Fibroblast of skin of back (primary cell): Measurements from ENCODE around the gene MAFF.

Source experiments
- DNase-seq: peaks from one replicate; pipeline ENCODE4 v3.0.0-alpha.2; 2013

The MAFF gene

DNA sequence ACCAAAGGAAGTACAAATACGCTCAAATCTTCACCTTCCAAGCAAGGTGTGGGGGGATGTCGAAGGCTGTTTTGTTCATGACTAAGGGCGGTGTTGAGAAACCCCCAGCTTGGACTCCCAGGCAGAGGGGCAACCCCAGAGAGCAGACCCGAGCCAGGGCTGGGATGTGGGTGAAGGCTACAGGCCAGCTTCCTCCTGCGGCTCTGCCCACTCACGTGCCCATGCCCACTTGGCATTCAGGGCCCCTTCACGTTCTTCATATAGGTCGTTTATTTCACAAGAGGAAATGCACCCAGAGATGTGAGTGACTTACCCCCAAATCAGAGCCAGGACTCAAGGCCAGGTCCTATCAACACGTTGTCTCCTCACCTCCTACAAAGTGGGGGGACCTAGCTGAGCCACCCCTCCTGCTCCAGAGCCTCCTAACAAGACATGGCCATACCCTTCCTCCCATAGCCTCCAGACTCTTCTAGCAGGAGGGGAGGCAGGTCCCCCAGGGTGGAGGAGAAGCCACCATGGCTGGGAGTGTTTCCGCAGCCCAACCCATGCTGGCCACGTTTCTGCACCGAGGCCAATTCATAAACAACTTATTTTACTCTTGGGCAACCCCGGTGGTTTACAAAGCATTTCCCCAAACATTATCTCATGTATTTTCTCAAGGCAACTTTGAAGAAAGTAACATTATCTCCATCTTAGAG, 49.0 kb downstream of the MAFF start:
- no peak for DNase-seq

DNA sequence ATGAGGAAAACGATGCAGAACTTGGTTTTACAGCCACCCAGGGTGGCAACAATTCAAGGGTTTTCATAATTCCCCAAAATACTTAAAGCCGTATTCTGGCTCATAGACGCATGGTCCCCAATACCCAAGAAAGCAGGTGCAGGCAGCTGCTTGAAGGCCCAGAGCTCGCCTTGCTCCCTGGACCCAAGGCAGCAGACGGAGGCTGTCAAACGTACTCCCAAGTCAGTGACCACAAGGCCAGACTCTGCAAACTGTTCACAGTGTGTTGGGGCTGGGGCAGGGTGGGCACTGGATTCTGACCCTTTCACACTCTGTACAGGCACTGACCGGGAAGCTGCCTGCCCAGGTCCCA, 49.5 kb downstream of the MAFF start:
- DNase-seq, result no peak

DNA sequence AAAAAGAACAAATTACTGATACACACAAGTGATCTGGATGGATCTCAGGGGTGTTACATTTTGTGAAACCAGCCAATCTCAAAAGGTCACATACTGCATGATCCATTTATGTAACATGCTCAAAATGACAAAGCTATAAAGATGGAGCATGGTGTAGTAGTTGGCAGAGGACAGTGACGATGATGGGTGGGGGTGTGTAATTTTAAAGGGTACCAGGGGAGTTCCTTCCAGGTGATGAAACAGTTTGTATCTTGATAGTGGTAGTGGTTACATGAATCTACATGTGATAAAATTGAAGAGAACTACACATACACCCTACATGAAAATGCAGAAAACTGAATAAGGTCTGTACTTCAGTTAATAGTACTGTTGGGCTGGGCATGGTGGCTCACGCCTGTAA, 53.9 kb downstream of the MAFF start:
- DNase-seq, result no peak

DNA sequence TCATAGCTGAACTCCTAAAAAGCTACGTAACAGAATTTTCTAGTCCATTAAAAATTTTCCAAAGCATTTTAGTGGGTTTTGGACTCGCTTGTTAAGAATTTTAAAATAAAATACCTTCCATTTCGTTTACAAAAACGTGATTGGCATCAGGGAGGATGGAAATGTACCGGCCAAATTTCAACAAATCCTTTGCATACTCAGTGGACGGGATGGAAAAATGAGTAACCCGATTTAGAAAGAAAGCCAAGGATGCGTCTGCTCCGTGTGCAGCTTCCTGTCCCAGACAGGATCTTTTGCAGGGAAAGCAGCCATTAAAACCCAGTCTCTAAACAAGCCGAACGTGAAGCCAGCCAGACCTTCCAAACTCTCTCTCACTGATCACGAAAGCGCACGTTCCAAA, 55.4 kb downstream of the MAFF start:
- DNase-seq, result peak; percentile 83

- no peak for DNase-seq
Measured at GRCh38 chr22:38257650-38258250, 56.0 kb downstream of the MAFF start.

DNA sequence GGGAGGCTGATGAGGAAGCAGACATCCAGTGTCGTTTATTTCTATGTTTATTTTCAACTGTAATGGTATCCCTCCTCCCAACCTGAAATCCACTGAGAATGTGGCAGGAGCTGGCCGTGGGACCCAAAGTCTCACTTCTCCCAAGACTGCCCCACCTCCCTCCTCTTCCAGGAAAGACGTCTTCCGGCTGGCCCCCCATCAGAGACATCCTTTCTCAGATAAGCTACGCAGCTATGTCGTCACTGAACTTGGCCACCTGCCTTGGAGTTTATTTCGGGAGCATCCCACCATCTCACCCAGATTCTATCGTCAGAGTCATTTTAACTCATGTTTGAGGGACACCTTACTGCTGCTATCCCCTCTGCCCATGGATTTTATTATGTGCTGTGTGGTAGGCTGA, 57.1 kb downstream of the MAFF start:
- DNase-seq, result no peak

- no peak for DNase-seq
Measured at GRCh38 chr22:38259370-38259769, 57.6 kb downstream of the MAFF start.

- DNase-seq, result no peak
Measured at GRCh38 chr22:38260761-38261681, 59.2 kb downstream of the MAFF start.

DNA sequence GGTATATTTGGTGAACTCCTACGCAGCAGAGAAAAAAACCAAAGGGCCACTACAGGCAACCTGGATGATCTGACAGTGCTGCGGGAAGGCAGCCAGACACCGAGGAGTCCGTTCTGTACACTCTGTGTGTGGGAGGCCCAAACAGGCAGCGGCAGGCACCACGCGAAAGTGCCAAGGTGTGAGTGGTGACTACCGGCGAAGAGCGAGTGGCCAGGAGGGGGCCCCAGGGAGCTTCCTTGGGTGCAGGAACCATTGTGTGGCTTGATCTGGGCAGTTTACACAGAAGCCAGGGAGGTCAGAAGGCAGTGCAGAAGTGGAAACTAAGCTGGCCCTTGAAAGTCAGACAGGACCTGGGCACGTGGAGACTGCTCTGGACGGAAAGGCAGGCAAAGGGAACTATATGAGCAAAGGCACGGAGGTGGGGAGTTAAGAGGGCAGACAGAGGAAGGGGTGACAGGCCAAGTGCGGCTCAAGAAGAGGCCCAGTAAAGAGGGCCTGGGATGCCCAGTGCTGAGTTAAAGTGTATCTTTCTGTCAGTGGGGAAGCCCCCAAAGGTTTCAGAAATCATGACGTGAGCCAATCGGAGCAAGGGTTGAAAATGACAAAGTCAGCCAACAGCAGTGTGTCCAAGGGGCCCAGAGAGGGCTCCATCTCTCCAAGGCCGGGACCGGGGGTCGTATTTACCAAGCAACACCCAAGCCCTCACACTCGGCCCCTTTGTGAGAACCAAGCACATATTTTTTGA, 60.4 kb downstream of the MAFF start:
- DNase-seq, result no peak

DNA sequence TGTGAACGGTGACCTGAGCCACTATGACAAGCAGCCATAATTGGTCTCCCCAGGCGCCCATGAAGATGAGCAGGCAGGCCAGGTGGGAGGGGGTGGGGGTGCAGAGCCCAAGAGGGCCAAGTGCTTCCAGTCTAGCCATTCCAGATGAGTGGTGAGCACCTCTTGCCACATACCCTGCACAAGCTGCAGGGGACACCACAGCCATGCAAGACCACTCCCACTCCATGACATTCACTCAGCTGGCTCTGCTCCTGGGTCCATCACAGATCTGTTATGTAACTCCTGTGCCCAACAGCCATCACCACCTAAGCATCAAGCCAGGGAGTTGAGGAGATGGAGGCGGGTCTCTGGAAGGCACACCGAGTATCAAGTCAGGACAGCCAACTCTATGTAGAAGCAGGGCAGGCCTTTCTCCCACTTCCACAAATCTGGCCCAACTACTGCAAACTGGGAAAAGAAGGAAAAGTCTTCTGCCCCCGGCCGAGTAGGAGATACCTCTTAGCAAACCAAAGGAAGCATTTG, 62.6 kb downstream of the MAFF start:
- DNase-seq, result no peak
